ENCODE measurements around the gene RBMS2. TPM values are rescaled to one million over a fixed set of nuclear protein-coding genes. Genes with fewer than 3 reads are reported as not detected.

Gene RBMS2
- total RNA-seq, 1 donor from 2014 or later: 111 TPM

DNA sequence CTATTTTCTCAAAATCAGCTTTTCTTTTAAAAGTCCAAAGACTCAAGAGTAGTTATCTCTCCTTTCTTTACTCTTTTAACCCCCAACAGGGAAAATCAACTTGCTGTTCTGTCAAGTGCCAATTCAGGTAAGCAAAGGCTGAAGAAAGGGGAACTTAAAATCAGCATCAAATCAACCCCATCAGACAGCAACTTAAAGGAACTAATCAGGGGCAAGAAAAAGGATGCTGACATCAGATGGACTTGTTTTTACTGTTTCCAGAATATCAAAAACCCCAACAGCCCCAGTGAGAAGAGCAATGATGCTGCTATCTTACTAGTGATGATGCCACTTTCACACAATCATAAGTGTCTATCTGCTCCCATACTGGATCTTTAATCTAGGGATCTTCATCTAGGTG, 105.1 kb downstream of the RBMS2 start:
- no peak overlapping the region for H3K4me3 ChIP-seq (ENCODE audit: insufficient read depth, low read depth, low read length)
- H3K4me1 Mint-ChIP-seq (ENCODE audit: low read depth, unreplicated experiment): peaks cover 23% of the 10 kb centered on the region

DNA sequence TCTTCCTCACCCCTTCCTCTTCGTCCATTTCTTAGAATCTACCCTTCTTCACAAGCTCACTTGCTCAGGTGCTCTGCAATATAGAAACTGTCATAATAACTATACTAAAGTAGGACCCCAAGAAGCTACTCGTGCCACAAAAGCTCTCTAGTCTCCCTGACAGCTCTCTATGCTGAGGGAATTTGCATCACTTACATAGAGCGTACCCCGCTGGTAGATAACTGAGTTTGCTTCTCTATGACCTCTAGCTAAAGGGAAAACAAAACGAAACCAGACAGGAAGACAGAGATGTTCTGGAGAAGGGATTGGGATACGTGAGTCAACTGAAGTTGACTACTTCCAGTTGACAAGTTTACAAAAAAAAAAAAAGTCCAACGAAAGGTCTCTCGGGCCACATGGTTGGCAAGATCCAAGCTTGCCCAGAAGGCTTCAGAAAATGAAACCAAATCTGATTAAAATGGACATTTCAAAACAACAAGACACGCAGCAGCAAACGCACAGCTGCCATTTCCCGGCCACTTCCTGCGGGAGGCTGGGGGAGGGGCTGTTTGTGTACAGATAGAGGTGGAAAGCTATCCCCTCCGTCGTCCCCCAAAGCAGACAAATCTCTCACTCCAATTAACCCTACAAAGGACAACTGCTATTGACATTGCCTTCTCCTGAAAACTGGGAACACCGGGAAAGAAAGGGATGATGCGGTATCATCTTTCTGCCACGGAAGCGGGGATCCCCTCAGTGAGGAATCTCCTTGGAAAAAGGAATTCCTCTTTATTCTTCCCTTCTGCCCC, 107.2 kb downstream of the RBMS2 start:
- Histone ChIP-seq H3K4me2 (ENCODE audit: low read length) (peak overlapping the region; percentile 95), H3K27ac (ENCODE audit: low read depth, low read length) (peak overlapping the region; percentile 86), H3K36me3 (ENCODE audit: insufficient read depth, low read length) (peaks cover 3% of the 10 kb centered on the region), H3K9me3 (ENCODE audit: insufficient read depth, low read depth, low read length) (no peaks in the 10 kb centered on the region), H3K27me3 (ENCODE audit: insufficient read depth, low read length) (no peaks in the 10 kb centered on the region), H3K4me3 (ENCODE audit: insufficient read depth, low read depth, low read length) (peak overlapping the region; percentile 87), H3K79me2 (ENCODE audit: insufficient read depth, low read length) (peaks cover 94% of the 10 kb centered on the region), H3K9ac (ENCODE audit: low read length) (peak overlapping the region; percentile 95), H3K4me1 (ENCODE audit: insufficient read depth, low read length) (peaks cover 28% of the 10 kb centered on the region), H4K20me1 (ENCODE audit: insufficient read depth, low read length) (peaks cover 84% of the 10 kb centered on the region), H2AFZ (ENCODE audit: low read depth, low read length) (peak overlapping the region; percentile 2)
- peaks cover 2% of the 10 kb centered on the region for H3K36me3 Mint-ChIP-seq (ENCODE audit: low read depth, unreplicated experiment)
- DNase-seq (ENCODE audit: low read depth) (peak; percentile 33), FAIRE-seq (no peak)
- H3K4me3 Mint-ChIP-seq (ENCODE audit: unreplicated experiment): peak overlapping the region; percentile 98
- no peak for TF ChIP-seq EZH2 (IDR thresholded peaks at IDR 0.05; ENCODE audit: insufficient read depth, low read length)
- TF ChIP-seq, protein P1, sequence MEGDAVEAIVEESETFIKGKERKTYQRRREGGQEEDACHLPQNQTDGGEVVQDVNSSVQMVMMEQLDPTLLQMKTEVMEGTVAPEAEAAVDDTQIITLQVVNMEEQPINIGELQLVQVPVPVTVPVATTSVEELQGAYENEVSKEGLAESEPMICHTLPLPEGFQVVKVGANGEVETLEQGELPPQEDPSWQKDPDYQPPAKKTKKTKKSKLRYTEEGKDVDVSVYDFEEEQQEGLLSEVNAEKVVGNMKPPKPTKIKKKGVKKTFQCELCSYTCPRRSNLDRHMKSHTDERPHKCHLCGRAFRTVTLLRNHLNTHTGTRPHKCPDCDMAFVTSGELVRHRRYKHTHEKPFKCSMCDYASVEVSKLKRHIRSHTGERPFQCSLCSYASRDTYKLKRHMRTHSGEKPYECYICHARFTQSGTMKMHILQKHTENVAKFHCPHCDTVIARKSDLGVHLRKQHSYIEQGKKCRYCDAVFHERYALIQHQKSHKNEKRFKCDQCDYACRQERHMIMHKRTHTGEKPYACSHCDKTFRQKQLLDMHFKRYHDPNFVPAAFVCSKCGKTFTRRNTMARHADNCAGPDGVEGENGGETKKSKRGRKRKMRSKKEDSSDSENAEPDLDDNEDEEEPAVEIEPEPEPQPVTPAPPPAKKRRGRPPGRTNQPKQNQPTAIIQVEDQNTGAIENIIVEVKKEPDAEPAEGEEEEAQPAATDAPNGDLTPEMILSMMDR (IDR thresholded peaks at IDR 0.05; ENCODE audit: insufficient read depth, low read depth, low read length): no peak
- peaks cover 27% of the 10 kb centered on the region for H3K4me1 Mint-ChIP-seq (ENCODE audit: low read depth, unreplicated experiment)
- no peaks in the 10 kb centered on the region for H3K27me3 Mint-ChIP-seq (ENCODE audit: low read depth, unreplicated experiment)
- H3K9me3 Mint-ChIP-seq (ENCODE audit: unreplicated experiment): no peaks in the 10 kb centered on the region
- peak overlapping the region; percentile 90 for H3K27ac Mint-ChIP-seq (ENCODE audit: unreplicated experiment)

More for the DNA sequence above, 105.1 kb downstream of the RBMS2 start:
- Mint-ChIP-seq H3K27me3 (ENCODE audit: low read depth, unreplicated experiment) (no peaks in the 10 kb centered on the region), H3K9me3 (ENCODE audit: unreplicated experiment) (no peaks in the 10 kb centered on the region), H3K27ac (ENCODE audit: unreplicated experiment) (no peak overlapping the region), H3K4me3 (ENCODE audit: unreplicated experiment) (no peak overlapping the region), H3K36me3 (ENCODE audit: low read depth, unreplicated experiment) (peaks cover 4% of the 10 kb centered on the region)
- Histone ChIP-seq H3K4me1 (ENCODE audit: insufficient read depth, low read length) (peaks cover 14% of the 10 kb centered on the region), H3K9ac (ENCODE audit: low read length) (no peak overlapping the region), H2AFZ (ENCODE audit: low read depth, low read length) (no peak overlapping the region), H3K4me2 (ENCODE audit: low read length) (no peak overlapping the region), H4K20me1 (ENCODE audit: insufficient read depth, low read length) (peaks cover 83% of the 10 kb centered on the region), H3K36me3 (ENCODE audit: insufficient read depth, low read length) (peaks cover 3% of the 10 kb centered on the region), H3K27me3 (ENCODE audit: insufficient read depth, low read length) (no peaks in the 10 kb centered on the region), H3K79me2 (ENCODE audit: insufficient read depth, low read length) (peaks cover 94% of the 10 kb centered on the region), H3K9me3 (ENCODE audit: insufficient read depth, low read depth, low read length) (no peaks in the 10 kb centered on the region), H3K27ac (ENCODE audit: low read depth, low read length) (no peak overlapping the region)
- FAIRE-seq: no peak
- DNase-seq (ENCODE audit: low read depth): no peak
- TF ChIP-seq, protein P1 (IDR thresholded peaks at IDR 0.05; ENCODE audit: insufficient read depth, low read depth, low read length): no peak
- no peak for TF ChIP-seq EZH2 (IDR thresholded peaks at IDR 0.05; ENCODE audit: insufficient read depth, low read length)

All from astrocyte (in vitro differentiated cells and primary cell).